Retinal pigment epithelial cell (primary cell): ENCODE measurements around the gene NKAIN4.

Source experiments
- DNase-seq: peaks from one replicate; pipeline ENCODE4 v3.0.0-alpha.2; 2010; ENCODE audit warnings: low read depth
- H3K4me3 ChIP-seq: 2 replicates; pipeline ENCODE4 v1.5.1; 2011; ENCODE audit warnings: mild to moderate bottlenecking, low read length, control low read depth, moderate library complexity
- CTCF ChIP-seq: conservative IDR thresholded peaks from 2 replicates; pipeline ENCODE4 v1.5.1; 2011; ENCODE audit warnings: low read depth, low read length, control low read depth, inconsistent platforms

The NKAIN4 gene

GRCh38 chr20:63279931-63280330 lies 25.7 kb upstream of the NKAIN4 start:
- H3K4me3 ChIP-seq, result no peak overlapping the region
- TF ChIP-seq CTCF, result no peak
- no peak for DNase-seq

- H3K4me3 ChIP-seq, result no peak overlapping the region
- DNase-seq, result no peak
- TF ChIP-seq CTCF, result no peak
Observed at GRCh38 chr20:63278661-63279060, 24.4 kb upstream of the NKAIN4 start.

- H3K4me3 ChIP-seq, result no peak overlapping the region
- no peak for TF ChIP-seq CTCF
- DNase-seq, result no peak
Observed at GRCh38 chr20:63277466-63278272, 23.4 kb upstream of the NKAIN4 start.

GRCh38 chr20:63276956-63277355 lies 22.7 kb upstream of the NKAIN4 start:
- no peak overlapping the region for H3K4me3 ChIP-seq
- no peak for DNase-seq
- no peak for TF ChIP-seq CTCF

- H3K4me3 ChIP-seq, result no peak overlapping the region
- no peak for DNase-seq
- no peak for TF ChIP-seq CTCF
Observed at GRCh38 chr20:63275825-63276224, 21.6 kb upstream of the NKAIN4 start.

- TF ChIP-seq CTCF, result no peak
- no peak overlapping the region for H3K4me3 ChIP-seq
- DNase-seq, result no peak
Observed at GRCh38 chr20:63274381-63275228, 20.3 kb upstream of the NKAIN4 start.
